Epithelial cell of proximal tubule (primary cell): ENCODE measurements around the gene HELB. TPM values are rescaled to one million over a fixed set of nuclear protein-coding genes. Genes with fewer than 3 reads are reported as not detected.

Experiments
- DNase-seq: peaks from one replicate; pipeline ENCODE4 v3.0.0-alpha.2; 2011; ENCODE audit warnings: low read depth
- H3K4me3 ChIP-seq: 2 replicates; pipeline ENCODE4 v1.5.1; 2011; ENCODE audit warnings: low read depth, mild to moderate bottlenecking, low read length
- total RNA-seq: library from RNA; depleted of rRNA; stranded (reverse); fragments of >200 nt; gene quantifications from 2 replicates; pipeline ENCODE4 v1.2.3, GENCODE V29; 2015
- TF ChIP-seq, protein P1 (sequence below): conservative IDR thresholded peaks from 2 replicates; pipeline ENCODE4 v1.5.1; 2012; ENCODE audit warnings: low read depth, mild to moderate bottlenecking, low read length

HELB gene
- total RNA-seq, 1 donor from 2014 or later: 2.0 TPM

DNA sequence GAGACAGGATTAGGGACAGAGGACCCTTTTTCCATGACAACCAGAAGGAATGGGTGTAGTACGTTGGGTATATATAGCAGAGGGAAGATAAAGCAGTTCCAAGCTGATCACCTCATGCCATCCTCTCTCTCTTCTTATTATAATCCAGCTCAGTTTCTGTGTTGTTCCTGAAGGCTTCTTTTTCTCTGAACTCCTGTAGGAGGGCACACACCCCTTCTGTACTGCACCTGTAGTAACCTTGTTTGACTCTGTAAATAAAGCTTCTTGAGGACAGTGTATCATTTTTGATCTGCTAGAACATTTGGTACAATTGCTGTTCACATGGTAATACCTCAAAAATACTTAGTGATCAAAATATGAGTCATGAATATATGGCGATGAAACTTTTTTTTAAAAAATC, 33.5 kb downstream of the HELB start:
- TF ChIP-seq, protein P1, sequence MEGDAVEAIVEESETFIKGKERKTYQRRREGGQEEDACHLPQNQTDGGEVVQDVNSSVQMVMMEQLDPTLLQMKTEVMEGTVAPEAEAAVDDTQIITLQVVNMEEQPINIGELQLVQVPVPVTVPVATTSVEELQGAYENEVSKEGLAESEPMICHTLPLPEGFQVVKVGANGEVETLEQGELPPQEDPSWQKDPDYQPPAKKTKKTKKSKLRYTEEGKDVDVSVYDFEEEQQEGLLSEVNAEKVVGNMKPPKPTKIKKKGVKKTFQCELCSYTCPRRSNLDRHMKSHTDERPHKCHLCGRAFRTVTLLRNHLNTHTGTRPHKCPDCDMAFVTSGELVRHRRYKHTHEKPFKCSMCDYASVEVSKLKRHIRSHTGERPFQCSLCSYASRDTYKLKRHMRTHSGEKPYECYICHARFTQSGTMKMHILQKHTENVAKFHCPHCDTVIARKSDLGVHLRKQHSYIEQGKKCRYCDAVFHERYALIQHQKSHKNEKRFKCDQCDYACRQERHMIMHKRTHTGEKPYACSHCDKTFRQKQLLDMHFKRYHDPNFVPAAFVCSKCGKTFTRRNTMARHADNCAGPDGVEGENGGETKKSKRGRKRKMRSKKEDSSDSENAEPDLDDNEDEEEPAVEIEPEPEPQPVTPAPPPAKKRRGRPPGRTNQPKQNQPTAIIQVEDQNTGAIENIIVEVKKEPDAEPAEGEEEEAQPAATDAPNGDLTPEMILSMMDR: no peak
- no peak for DNase-seq
- no peak overlapping the region for H3K4me3 ChIP-seq

DNA sequence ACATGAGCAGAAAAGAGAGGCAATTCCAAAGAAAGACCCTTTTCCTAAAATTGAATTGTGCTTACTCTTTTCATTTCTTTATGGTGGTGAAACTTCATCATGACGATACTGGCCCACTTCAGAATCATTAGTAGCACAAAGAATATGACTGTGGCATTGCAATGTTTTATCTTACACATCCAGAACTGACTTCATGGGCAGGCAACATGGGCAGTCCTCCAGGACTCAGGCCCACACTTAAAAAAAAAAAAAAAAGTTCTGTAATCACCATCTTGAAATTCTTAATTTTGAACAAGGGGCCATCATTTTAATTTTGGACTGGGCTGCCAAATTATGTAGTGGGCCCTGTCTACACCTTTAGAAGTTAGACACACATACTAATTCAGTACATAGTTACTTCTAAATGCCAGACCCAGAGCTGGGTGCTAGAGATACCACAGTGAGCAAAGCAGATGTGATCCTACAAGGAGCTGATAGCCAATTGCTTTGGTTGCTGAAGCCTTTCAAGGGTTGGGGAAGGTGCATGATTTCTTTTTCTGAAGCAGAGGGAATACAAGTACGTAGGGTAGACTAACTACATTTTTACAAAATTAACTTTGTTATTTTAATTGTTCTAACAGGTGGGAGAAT, 35.2 kb downstream of the HELB start:
- TF ChIP-seq, protein P1: no peak
- H3K4me3 ChIP-seq: no peak overlapping the region
- DNase-seq: no peak

DNA sequence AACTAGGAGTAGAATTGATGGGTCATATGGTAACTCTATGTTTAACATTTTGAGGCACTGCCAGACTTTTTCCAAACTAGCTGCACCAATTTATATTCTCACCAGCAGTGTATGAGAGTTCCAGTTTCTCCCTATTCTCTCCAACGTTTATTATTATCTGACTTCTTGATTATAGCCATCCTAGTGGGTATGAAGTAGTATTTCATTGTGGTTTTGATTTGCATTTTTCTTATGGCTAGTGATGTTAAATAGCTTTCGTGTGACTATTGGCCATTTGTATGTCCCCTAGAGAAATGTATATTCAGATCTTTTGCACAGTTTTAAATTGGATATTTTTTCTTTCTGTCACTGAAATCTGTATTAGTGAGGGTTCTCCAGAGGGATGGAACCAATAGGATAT, 37.8 kb downstream of the HELB start:
- H3K4me3 ChIP-seq: no peak overlapping the region
- DNase-seq: no peak
- TF ChIP-seq, protein P1: no peak

DNA sequence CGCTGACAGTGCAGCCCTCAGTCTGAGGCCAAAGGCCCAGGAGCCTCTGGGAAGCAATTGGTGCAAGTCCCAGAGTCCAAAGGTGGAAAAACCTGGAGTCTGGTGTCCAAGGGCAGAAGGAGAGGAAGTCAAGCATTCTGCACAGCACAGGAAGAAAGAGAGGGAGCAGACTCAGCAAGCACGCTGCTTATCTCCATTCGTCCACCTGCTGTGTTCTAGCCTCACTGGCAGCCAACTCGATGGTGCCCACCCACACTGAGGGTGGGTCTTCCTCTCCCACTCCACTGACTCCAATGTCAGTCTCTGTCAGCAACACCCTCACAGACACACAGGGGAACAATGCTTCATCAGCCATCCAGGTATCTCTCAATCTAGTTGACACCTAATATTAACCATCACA, 38.8 kb downstream of the HELB start:
- DNase-seq: no peak
- TF ChIP-seq, protein P1: no peak
- no peak overlapping the region for H3K4me3 ChIP-seq

DNA sequence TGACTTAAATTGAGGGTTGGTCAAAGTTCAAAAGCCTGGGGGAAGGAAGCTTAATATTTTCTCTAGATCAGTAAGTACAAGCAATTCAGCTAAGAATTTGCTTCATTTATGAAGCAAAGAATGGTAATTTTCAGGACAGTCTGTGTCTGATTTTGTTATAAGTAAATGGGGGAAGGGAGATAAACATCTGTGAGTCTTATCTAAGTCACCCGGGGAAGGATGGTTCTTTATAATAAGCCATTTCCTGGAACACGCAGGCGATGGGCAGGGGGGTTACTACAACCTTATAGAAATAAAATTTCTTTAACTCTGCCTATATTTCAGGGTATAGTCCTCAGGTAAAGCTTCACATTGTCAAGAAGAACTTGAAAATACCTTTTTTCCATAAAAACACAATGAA, 42.9 kb downstream of the HELB start:
- DNase-seq: no peak
- TF ChIP-seq, protein P1: no peak
- no peak overlapping the region for H3K4me3 ChIP-seq

DNA sequence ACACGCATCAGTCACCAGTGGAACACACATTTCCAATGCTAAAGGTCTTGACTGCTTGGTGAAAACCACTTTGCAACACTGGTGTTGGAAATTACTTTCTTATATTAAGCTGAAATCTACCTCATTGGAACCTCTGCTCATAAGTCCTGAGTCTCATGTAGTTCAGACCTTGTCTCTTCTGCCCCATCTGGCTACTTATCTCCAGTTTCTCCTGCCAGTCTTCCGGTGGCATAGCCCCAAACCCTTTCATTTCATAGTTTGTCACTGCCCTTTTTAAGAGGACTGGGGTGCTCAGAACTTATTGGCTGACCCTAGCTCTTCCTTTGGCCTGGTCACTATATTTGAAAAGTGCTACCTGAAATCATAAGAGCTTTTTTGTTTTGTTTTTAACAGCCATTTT, 43.7 kb downstream of the HELB start:
- H3K4me3 ChIP-seq: no peak overlapping the region
- DNase-seq: no peak
- TF ChIP-seq, protein P1: no peak

DNA sequence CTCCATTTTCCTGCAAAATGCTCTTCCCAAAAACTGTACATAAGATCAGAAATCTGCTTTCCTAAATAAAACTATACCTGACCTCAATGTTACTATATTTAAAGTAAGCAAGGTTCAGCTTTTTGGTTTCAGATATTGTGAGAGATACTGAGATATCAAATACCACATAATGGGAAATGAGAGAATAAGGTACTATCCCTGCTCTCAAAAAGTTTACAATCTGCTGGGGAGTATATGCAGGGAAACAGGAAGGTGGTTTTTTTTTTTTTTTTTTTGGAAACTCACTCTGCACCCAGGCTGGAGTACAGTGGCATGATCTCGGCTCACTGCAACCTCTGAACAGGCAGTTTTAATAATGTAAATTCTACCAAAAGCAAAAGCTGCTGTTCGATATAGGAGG, 49.0 kb downstream of the HELB start:
- TF ChIP-seq, protein P1: no peak
- H3K4me3 ChIP-seq: no peak overlapping the region
- DNase-seq: no peak
